GM12891 (cell line): ENCODE measurements around the gene EEFSEC.

Experiments used
- POLR2A ChIP-seq: IDR thresholded peaks from 2 replicates; pipeline ENCODE4 v1.6.1; 2011; ENCODE audit warnings: low read depth, low read length, control low read depth
- SPI1 ChIP-seq: IDR thresholded peaks from 2 replicates; pipeline ENCODE4 v1.6.1; 2011; ENCODE audit warnings: low read depth, low read length, control low read depth

DNA sequence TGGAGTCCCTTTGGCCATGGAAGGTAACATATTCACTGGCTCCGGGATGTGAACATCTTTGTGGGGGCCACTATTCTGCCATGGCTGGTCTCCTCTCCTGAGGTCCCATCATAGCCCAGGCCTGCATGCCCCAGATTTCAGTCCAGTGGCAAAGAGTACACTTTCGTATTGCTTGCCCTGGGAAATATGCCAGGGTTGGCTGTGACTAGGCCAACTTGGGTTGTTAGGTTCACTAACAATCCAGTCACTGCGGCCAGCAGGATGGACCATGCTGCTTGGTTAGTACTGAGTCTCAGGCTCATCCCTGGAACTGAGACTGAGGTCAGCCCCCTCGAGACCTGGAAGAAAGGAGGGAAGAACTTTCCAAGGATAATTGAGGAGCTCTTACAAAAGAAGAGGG is 9.8 kb upstream of the EEFSEC start:
- no peak for TF ChIP-seq SPI1
- no peak for TF ChIP-seq POLR2A
